Muscle layer of duodenum (tissue), 2 donors: Measurements from ENCODE around the gene NFE2L3.
"Not testable (repeated sequence)": the region's sequence is repeated elsewhere in the genome, so short reads cannot be mapped to it uniquely, and the experiment has no call there.

ENCODE experiments used
- H3K27ac ChIP-seq: one replicate; pipeline ENCODE4 v1.7.0; 2013; ENCODE audit warnings: mild to moderate bottlenecking, low read length
- H3K27me3 ChIP-seq: one replicate; pipeline ENCODE4 v1.7.0; 2013; ENCODE audit warnings: low read depth, mild to moderate bottlenecking, control low read depth, low read length
- H3K36me3 ChIP-seq, 2 donors: one replicate each; pipeline ENCODE4 v1.7.0; 2013; ENCODE audit warnings: low read length in 2 of 2, control low read depth in 1 of 2, mild to moderate bottlenecking in 1 of 2; ENCODE audit not compliant: insufficient read depth in 2 of 2, control insufficient read depth in 1 of 2
- H3K4me1 ChIP-seq, 2 donors: one replicate each; pipeline ENCODE4 v1.7.0; 2013; ENCODE audit warnings: low read length in 2 of 2, mild to moderate bottlenecking in 2 of 2, control low read depth in 1 of 2, moderate library complexity in 1 of 2; ENCODE audit not compliant: insufficient read depth in 2 of 2, control insufficient read depth in 1 of 2
- H3K4me3 ChIP-seq, 2 donors: one replicate each; pipeline ENCODE4 v1.7.0; 2013; ENCODE audit warnings: low read length in 2 of 2, low read depth in 1 of 2, mild to moderate bottlenecking in 1 of 2
- H3K9me3 ChIP-seq, 2 donors: one replicate each; pipeline ENCODE4 v1.7.0; 2013; ENCODE audit warnings: low read length in 2 of 2, control low read depth in 1 of 2, mild to moderate bottlenecking in 1 of 2; ENCODE audit not compliant: control insufficient read depth in 1 of 2
- donor health status: healthy.

The NFE2L3 gene

GRCh38 chr7:26148307-26148700 is 3.7 kb upstream of the NFE2L3 start:
- H3K36me3 ChIP-seq, H3K27me3 ChIP-seq, H3K4me3 ChIP-seq, H3K9me3 ChIP-seq, H3K27ac ChIP-seq: not testable (repeated sequence)
- H3K4me1 ChIP-seq, result peaks cover 0 to 11% of the 10 kb centered on the region in 2 donors

- Histone ChIP-seq H3K4me3 (no peak overlapping the region), H3K9me3 (no peaks in the 10 kb centered on the region), H3K27ac (no peak overlapping the region), H3K4me1 (peaks cover 0 to 11% of the 10 kb centered on the region in 2 donors), H3K27me3 (no peaks in the 10 kb centered on the region), H3K36me3 (no peaks in the 10 kb centered on the region)
Measured at GRCh38 chr7:26149391-26149977, 2.5 kb upstream of the NFE2L3 start.

- H3K9me3 ChIP-seq, result no peaks in the 10 kb centered on the region
- H3K27ac ChIP-seq, result no peak overlapping the region
- H3K4me3 ChIP-seq, result peak overlapping the region in 1 of 2 donors; percentile 52
- peaks cover 0 to 11% of the 10 kb centered on the region in 2 donors for H3K4me1 ChIP-seq
- no peaks in the 10 kb centered on the region for H3K36me3 ChIP-seq
- H3K27me3 ChIP-seq, result no peaks in the 10 kb centered on the region
Measured at GRCh38 chr7:26151096-26151495, 902 bp upstream of the NFE2L3 start.

- peaks cover 0 to 11% of the 10 kb centered on the region in 2 donors for H3K4me1 ChIP-seq
- no peaks in the 10 kb centered on the region for H3K9me3 ChIP-seq
- H3K4me3 ChIP-seq, result peak overlapping the region; percentile 52 to 63
- H3K36me3 ChIP-seq, result no peaks in the 10 kb centered on the region
- H3K27me3 ChIP-seq, result no peaks in the 10 kb centered on the region
- no peak overlapping the region for H3K27ac ChIP-seq
Measured at GRCh38 chr7:26151650-26151952, 397 bp upstream of the NFE2L3 start.

GRCh38 chr7:26152782-26153240 is 813 bp downstream of the NFE2L3 start:
- Histone ChIP-seq H3K27ac (peak overlapping the region; percentile 42), H3K4me1 (peaks cover 0 to 11% of the 10 kb centered on the region in 2 donors), H3K4me3 (peak overlapping the region; percentile 63 to 64)
- H3K27me3 ChIP-seq, H3K36me3 ChIP-seq, H3K9me3 ChIP-seq: not testable (repeated sequence)

- Histone ChIP-seq H3K27me3 (no peaks in the 10 kb centered on the region), H3K4me1 (peaks cover 0 to 11% of the 10 kb centered on the region in 2 donors)
Measured at GRCh38 chr7:26153241-26153822, 1.3 kb downstream of the NFE2L3 start.

GRCh38 chr7:26153823-26154783 is 2.1 kb downstream of the NFE2L3 start:
- H3K4me3 ChIP-seq, result peak overlapping the region; percentile 63 to 64
- H3K36me3 ChIP-seq, result no peaks in the 10 kb centered on the region
- H3K27me3 ChIP-seq, result no peaks in the 10 kb centered on the region
- peaks cover 0 to 11% of the 10 kb centered on the region in 2 donors for H3K4me1 ChIP-seq
- peak overlapping the region; percentile 42 for H3K27ac ChIP-seq
- H3K9me3 ChIP-seq, result no peaks in the 10 kb centered on the region

More at GRCh38 chr7:26153241-26153822, 1.3 kb downstream of the NFE2L3 start:
- peak overlapping the region; percentile 42 for H3K27ac ChIP-seq
- H3K4me3 ChIP-seq, result peak overlapping the region; percentile 63 to 64
- H3K36me3 ChIP-seq, result no peaks in the 10 kb centered on the region
- H3K9me3 ChIP-seq, result no peaks in the 10 kb centered on the region

GRCh38 chr7:26155531-26156375 is 3.8 kb downstream of the NFE2L3 start:
- Histone ChIP-seq H3K27ac (no peak overlapping the region), H3K27me3 (no peaks in the 10 kb centered on the region), H3K36me3 (no peaks in the 10 kb centered on the region), H3K9me3 (no peaks in the 10 kb centered on the region), H3K4me1 (peaks cover 0 to 11% of the 10 kb centered on the region in 2 donors), H3K4me3 (no peak overlapping the region)

- Histone ChIP-seq H3K27me3 (no peaks in the 10 kb centered on the region), H3K4me3 (no peak overlapping the region), H3K4me1 (peaks cover 0 to 7% of the 10 kb centered on the region in 2 donors), H3K36me3 (no peaks in the 10 kb centered on the region), H3K9me3 (no peaks in the 10 kb centered on the region), H3K27ac (no peak overlapping the region)
Measured at GRCh38 chr7:26156451-26157420, 4.7 kb downstream of the NFE2L3 start.

- Histone ChIP-seq H3K9me3 (no peaks in the 10 kb centered on the region), H3K27ac (no peak overlapping the region), H3K27me3 (no peaks in the 10 kb centered on the region), H3K4me1 (peaks cover 0 to 2% of the 10 kb centered on the region in 2 donors), H3K4me3 (no peak overlapping the region), H3K36me3 (no peaks in the 10 kb centered on the region)
Measured at GRCh38 chr7:26157520-26158105, 5.6 kb downstream of the NFE2L3 start.
